NCI-H2196 treated with DMSO at 0.1 percent for 48 hours (cell line): Measurements from ENCODE around the gene TUBB4B.

Experiments used
- DNase-seq: peaks from one replicate; lab custom pipeline; 2025; ENCODE audit not compliant: unreplicated experiment; lab: John Stamatoyannopoulos, UW

TUBB4B gene

GRCh38 chr9:137293094-137293481 is 52.0 kb downstream of the TUBB4B start:
- no peak for DNase-seq
